Caki2 (cell line): ENCODE data around the gene PRUNE1. TPM values are rescaled to one million over a fixed set of nuclear protein-coding genes. Genes with fewer than 3 reads are reported as not detected.

Experiments used
- DNase-seq: peaks from one replicate; pipeline ENCODE4 v3.0.0-alpha.2; 2015; ENCODE audit warnings: low read depth
- in situ Hi-C: cut with HindIII; loops from 2 replicates; pipeline ENCODE4 v1.10.0; 2016; ENCODE audit warnings: low sequenced_read_pairs, low pct_unique_long_range_greater_than_20kb, mixed read lengths
- total RNA-seq: library from RNA; depleted of rRNA; stranded (reverse); fragments of >200 nt; shearing (Covaris generic); gene quantifications from 2 replicates; pipeline ENCODE4 v1.2.3, GENCODE V29; 2014; ENCODE audit warnings: low replicate concordance

PRUNE1 gene
- total RNA-seq, 1 experiment from 2014 or later = 6.9 TPM

DNA sequence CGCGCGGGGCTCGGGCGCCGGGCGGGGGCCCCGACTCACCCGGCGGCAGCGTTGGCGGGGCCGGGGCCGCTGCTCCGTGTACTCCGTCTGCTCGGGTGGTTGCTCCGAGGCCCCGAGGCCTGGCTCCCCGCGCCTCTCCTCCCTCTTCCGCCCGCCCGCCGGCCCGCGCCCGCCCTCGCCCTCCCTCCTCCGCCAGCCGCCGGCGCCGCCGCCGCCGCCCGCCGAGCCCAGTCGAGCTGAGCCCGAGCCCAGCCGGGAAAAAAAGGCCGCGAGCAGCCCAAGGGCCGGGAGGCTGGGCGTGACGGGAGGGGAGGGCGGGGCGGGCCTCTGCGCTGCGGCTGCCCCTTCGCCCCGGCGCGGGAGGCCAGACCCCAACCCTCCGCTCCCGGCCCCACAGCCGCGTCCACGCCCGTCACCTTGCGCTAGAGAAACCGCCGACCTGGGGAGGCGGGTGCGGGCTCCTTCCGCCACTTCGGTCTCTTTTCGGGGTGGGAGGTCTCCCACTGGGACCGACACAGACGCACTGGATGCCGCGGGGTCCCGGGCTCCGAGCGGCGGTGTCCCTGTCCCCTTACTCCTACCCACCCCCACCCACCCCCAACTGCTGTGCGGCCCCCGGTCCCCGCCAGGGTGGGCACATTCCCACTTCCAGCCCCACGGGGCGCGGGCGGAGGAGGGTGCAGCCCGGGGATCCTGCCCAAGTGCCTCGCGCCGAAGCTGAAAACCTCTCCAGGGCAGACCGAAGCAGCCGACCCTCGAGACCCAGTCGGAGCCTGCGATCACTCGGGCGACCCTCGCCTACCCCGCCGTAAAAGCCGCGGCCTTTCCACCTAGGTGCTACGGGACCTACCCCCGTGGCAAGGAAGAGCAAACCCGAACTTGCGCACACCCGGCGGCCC, 33.4 kb upstream of the PRUNE1 start, which contains the start of gene CERS2:
CERS2 (minus strand) TSS at position 256 of the 899 bp plus-strand sequence. CDS start 5,745 bp downstream, outside the sequence.
- in situ Hi-C loops = no loop called here
- peak; percentile 68 for DNase-seq

DNA sequence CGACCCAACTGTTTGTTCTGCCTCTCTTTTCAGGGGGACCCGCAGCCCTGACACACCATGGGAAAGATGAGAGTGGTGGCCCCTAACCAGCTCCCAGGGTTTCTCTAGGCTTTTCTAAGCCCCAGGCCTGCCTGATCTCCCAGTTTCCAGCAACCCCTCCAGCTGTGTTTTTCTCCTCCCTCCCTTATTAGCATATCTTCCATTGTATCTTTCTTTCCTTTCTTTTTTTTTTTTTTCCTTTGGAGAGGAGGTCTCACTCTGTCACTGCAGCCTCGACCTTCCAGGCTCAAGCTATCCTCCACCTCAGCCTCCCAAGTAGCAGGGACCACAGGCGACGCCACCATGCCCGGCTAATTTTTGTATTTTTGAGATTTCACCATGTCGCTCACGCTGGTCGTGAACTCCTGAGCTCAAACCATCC, 31.8 kb upstream of the PRUNE1 start:
- in situ Hi-C loops = no loop called here
- no peak for DNase-seq

GRCh38 chr1:150976879-150977694, 31.2 kb upstream of the PRUNE1 start:
- in situ Hi-C loops = no loop called here
- DNase-seq = peak; percentile 90

GRCh38 chr1:150979092-150980056, 28.9 kb upstream of the PRUNE1 start:
- DNase-seq = peak; percentile 77
- in situ Hi-C loops = no loop called here

GRCh38 chr1:150981177-150981804, 27.0 kb upstream of the PRUNE1 start:
- DNase-seq = no peak
- in situ Hi-C loops = no loop called here

DNA sequence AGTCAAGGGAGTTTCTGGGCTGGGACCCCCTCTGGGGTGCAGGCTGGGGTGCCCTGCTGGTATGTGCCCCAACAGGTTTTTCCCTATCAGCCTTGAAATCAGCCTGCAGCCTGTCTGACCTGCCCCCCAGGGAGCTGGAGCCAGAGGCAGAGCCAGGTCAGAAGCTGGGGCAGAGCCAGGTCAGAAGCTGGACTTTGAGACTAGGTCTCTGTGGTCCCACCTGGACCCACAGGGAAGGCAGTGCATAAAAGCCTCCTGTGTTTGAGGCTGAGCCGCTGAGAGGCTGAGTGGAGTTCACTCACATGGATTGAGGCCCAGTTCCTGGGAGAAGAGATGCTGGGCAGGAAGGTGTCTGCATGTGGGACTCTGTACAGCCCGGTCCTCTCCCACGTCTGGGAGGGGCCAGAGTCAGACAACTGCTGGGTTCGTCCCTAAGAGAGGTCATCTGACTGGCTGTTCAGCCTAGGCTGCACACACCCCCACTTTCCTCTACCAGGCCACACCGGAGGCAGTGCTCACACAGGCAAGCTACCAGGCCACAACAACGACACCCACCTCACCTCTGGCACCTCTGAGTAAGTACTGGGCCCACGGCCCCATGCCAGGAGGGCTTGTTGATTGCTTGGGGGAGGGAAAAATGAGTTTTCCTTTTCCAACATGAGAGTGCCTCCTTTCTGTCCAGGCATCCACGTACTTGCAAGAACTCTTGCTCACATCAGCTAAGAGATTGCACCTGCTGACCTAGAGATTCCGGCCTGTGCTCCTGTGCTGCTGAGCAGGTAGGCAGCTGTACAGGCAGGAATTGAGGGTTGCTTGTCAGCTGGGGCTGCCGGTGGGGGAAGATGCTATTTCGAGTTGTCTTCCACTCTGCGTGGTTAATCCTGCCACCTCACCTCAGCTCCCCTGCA, 26.2 kb upstream of the PRUNE1 start, which contains the start of gene ANXA9:
ANXA9 (plus strand) TSS at position 488 of the 908 bp plus-strand sequence. CDS start 814 bp downstream, outside the sequence.
- no peak for DNase-seq
- in situ Hi-C loops = no loop called here

DNA sequence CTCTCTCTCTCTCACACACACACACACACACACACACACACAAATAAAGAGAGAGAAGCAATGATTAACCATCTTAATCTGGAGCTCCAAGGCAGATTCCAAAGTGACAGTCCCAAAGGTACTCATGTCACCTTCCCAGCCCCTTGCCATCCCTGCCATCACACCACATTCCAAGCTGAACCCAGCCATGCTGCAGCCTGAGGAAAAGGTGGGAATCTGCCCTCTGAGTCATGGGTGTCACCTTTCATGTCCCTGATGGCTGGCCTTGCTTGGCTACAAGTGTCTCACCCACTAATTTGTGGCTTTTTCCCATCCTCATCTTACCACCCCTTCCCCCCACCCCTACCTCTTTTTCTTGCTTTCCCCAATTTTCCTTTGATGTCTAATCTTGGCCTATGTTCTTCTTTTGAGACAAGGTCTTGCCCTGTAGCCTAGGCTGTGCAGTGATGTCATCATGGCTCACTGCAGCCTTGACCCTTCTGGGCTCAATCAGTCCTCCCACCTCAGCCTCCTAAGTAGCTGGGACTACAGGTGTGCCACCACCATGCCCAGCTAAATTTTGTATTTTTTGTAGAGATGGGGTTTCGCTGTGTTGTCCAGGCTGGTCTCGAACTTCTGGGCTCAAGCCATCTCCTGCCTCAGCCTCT, 22.9 kb upstream of the PRUNE1 start:
- DNase-seq = no peak
- in situ Hi-C loops = no loop called here

DNA sequence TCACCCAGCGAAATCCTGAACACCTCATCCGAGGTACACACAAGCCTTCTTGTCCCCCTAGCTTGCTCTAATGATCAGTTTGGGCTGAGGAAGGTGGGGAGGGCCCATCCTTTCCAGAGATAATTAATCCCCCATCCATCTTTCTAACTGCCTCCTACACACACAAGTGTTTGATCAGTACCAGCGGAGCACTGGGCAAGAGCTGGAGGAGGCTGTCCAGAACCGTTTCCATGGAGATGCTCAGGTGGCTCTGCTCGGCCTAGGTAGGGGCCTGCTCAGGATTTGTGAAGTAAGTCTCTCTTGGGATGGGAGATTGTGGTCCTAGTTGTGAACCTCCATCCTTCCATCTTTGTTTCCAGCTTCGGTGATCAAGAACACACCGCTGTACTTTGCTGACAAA, 20.3 kb upstream of the PRUNE1 start:
- in situ Hi-C loops = no loop called here

DNA sequence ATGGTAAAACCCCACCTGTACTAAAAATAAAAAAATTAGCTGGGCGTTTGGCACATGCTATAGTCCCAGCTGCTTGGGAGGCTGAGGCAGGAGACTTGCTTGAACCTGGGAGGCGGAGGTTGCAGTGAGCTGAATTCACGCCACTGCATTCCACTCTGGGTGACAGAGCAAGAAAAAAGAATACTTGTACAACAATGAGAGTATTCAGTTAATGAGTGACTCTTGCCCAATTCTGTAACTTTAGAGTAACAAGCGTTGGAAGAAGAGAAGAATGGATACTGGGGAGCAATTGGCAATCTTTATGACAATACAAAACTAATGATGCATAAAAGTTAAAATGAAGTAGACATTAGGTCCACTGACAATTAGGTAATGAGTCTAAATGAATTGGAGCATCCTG, 15.6 kb upstream of the PRUNE1 start:
- in situ Hi-C loops = no loop called here
- no peak for DNase-seq

More for the DNA sequence above, 20.3 kb upstream of the PRUNE1 start:
- DNase-seq = no peak

GRCh38 chr1:150994248-150994647, 14.0 kb upstream of the PRUNE1 start:
- in situ Hi-C loops = no loop called here
- no peak for DNase-seq

GRCh38 chr1:150995460-150995859, 12.8 kb upstream of the PRUNE1 start:
- in situ Hi-C loops = no loop called here
- DNase-seq = no peak

GRCh38 chr1:150995896-150996295, 12.4 kb upstream of the PRUNE1 start:
- no peak for DNase-seq
- in situ Hi-C loops = no loop called here

DNA sequence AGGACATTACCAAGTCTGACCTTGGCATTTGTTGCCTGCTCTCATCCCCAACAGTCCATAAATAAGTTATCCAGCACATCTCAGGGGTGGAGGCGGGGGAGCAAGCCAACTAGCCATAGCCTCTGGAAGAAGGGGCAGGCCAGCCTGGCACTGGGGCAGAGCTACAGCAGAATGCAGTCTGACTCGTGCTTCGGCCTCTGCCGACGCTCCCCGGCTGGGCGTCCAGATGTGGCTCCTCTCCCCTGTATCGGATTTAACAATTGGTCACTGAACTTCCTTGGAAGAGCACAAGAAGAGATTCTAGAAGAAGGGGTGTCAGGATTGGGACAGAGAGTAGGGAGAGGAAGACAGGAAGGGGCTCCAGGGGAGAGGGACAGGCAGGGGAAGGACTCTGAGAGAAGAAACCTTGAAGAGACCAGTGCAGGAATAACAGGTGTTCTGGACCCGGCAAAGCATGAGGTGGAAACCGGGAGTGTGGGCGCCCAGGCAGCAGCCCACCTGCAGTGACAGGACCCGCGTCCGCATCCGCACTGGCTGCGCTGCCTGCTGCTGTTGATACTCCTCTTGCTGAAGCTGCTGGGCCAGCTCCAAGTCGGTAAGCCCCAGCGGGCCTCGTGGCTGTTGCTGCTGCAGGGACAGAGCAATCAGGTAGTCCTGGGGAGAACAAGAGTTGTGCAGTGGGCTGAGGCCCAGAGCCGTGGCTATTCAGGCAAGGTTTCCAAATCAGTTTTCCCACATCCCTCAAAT, 10.9 kb upstream of the PRUNE1 start:
- in situ Hi-C loops = no loop called here
- DNase-seq = no peak

DNA sequence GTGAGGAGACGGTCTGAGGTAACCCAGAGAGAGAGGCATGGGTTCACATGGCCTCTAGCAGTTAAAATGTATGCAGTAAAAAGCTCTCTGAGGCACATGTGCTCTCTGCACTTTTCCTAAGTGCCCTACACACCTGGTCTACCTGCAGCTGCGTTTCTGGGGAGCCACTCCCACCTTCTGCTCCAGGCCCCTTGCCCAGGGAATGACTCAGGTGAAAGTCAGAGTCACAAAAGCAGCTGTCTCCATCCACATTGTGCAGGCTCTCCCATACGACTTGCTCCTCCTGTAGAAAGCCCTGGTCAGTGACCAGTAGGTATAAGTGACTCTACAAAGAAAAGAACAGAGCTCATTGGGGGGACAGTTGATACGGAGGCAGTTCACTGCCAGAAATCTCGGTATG, 10.3 kb upstream of the PRUNE1 start:
- in situ Hi-C loops = no loop called here
- DNase-seq = no peak

DNA sequence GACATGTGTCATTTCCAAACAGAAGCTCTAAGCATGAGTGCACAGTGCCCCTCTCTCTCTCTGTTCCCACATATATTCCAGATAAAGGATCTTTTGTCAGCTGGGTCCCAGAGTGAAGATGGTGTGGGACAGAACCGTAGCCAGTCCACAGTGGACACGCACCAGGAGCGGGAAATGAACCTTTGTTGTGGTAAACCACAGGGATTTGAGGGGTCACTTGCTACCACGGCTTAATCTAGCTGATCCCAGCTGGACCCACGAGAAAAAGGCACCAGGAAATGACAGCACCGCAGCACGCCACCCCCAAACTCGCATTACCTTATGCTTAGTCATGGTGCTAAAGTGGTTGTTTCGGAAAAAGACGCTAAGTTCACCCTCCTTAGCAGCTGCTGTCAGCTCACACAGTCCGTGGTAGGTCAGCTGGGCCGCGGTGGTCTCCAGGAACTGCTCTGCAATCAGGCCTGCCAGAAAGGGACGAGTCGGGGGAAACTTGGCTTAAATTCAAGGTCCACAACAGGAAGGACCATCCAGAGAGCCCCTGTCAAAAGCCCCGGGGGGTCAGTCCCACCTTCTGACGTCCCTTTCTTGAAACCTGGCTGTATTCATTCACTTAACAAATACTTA, 9.1 kb upstream of the PRUNE1 start:
- no peak for DNase-seq
- in situ Hi-C loops = no loop called here
